22Rv1 (cell line): Measurements from ENCODE around the gene MYCBPAP.

Experiments
- H3K27ac ChIP-seq: fragments of 450-650 bp; 2 replicates; pipeline ENCODE4 v1.5.1; 2017
- CTCF ChIP-seq: fragments of 450-650 bp; IDR thresholded peaks from 2 replicates; pipeline ENCODE4 v1.5.1; 2017; ENCODE audit warnings: mild to moderate bottlenecking
- ZFX ChIP-seq: fragments of 450-650 bp; IDR thresholded peaks from 2 replicates; pipeline ENCODE4 v1.6.1; 2017; ENCODE audit warnings: antibody characterized with exemption, borderline replicate concordance

MYCBPAP gene

GRCh38 chr17:50571681-50572080 is 63.4 kb downstream of the MYCBPAP start:
- H3K27ac ChIP-seq = no peak overlapping the region
- TF ChIP-seq ZFX = no peak
- no peak for TF ChIP-seq CTCF

- TF ChIP-seq ZFX = no peak
- TF ChIP-seq CTCF = no peak
- H3K27ac ChIP-seq = no peak overlapping the region
Measured at GRCh38 chr17:50572541-50572940, 64.3 kb downstream of the MYCBPAP start.

- no peak overlapping the region for H3K27ac ChIP-seq
- TF ChIP-seq CTCF (no peak), ZFX (no peak)
Measured at GRCh38 chr17:50573866-50574611, 65.8 kb downstream of the MYCBPAP start.

GRCh38 chr17:50575581-50576210 is 67.5 kb downstream of the MYCBPAP start:
- TF ChIP-seq ZFX (no peak), CTCF (peak; percentile 51)
- no peak overlapping the region for H3K27ac ChIP-seq

- TF ChIP-seq ZFX (no peak), CTCF (no peak)
- H3K27ac ChIP-seq = no peak overlapping the region
Measured at GRCh38 chr17:50576864-50577263, 68.6 kb downstream of the MYCBPAP start.

GRCh38 chr17:50577451-50577954 is 69.3 kb downstream of the MYCBPAP start:
- H3K27ac ChIP-seq = no peak overlapping the region
- TF ChIP-seq ZFX = no peak
- no peak for TF ChIP-seq CTCF

GRCh38 chr17:50578173-50578572 is 69.9 kb downstream of the MYCBPAP start:
- TF ChIP-seq CTCF (no peak), ZFX (no peak)

More at GRCh38 chr17:50578173-50578572, 69.9 kb downstream of the MYCBPAP start:
- no peak overlapping the region for H3K27ac ChIP-seq
